ENCODE measurements around the gene APOO. TPM values are rescaled to one million over a fixed set of nuclear protein-coding genes. Genes with fewer than 3 reads are reported as not detected.

APOO gene
- total RNA-seq, 1 donor, result 7.2 TPM

GRCh38 chrX:23826653-23827052, 81.1 kb downstream of the APOO start:
- H3K36me3 ChIP-seq (ENCODE audit: insufficient read depth, low read length), result no peaks in the 10 kb centered on the region
- no peak overlapping the region for H3K27ac ChIP-seq (ENCODE audit: low read depth, low read length)
- H3K79me2 ChIP-seq (ENCODE audit: insufficient read depth, low read length), result no peaks in the 10 kb centered on the region
- no peak for DNase-seq (ENCODE audit: insufficient read length, low spot score, missing footprints)
- no peaks in the 10 kb centered on the region for H4K20me1 ChIP-seq (ENCODE audit: insufficient read depth, low read length)
- H3K4me2 ChIP-seq (ENCODE audit: insufficient read depth, low read length), result no peak overlapping the region
- TF ChIP-seq CTCF (IDR thresholded peaks at IDR 0.05; ENCODE audit: extremely low read depth, low read depth, low read length), result no peak
- H3K4me1 ChIP-seq (ENCODE audit: insufficient read depth, low read length), result no peaks in the 10 kb centered on the region
- H3K9me3 ChIP-seq (ENCODE audit: low read depth, low read length), result no peaks in the 10 kb centered on the region
- no peaks in the 10 kb centered on the region for H3K27me3 ChIP-seq (ENCODE audit: insufficient read depth, low read length)
- H3K4me3 ChIP-seq (ENCODE audit: insufficient read depth, low read length), result no peak overlapping the region
- H2AFZ ChIP-seq (ENCODE audit: low read length), result no peak overlapping the region

- Histone ChIP-seq H3K79me2 (ENCODE audit: insufficient read depth, low read length) (no peaks in the 10 kb centered on the region), H3K36me3 (ENCODE audit: insufficient read depth, low read length) (no peaks in the 10 kb centered on the region), H3K27ac (ENCODE audit: low read depth, low read length) (no peak overlapping the region), H3K4me2 (ENCODE audit: insufficient read depth, low read length) (no peak overlapping the region), H3K9me3 (ENCODE audit: low read depth, low read length) (no peaks in the 10 kb centered on the region), H3K27me3 (ENCODE audit: insufficient read depth, low read length) (no peaks in the 10 kb centered on the region), H3K4me1 (ENCODE audit: insufficient read depth, low read length) (no peaks in the 10 kb centered on the region), H3K4me3 (ENCODE audit: insufficient read depth, low read length) (no peak overlapping the region), H4K20me1 (ENCODE audit: insufficient read depth, low read length) (no peaks in the 10 kb centered on the region), H2AFZ (ENCODE audit: low read length) (no peak overlapping the region)
- no peak for TF ChIP-seq CTCF (IDR thresholded peaks at IDR 0.05; ENCODE audit: extremely low read depth, low read depth, low read length)
- no peak for DNase-seq (ENCODE audit: insufficient read length, low spot score, missing footprints)
Observed at GRCh38 chrX:23826216-23826615, 81.5 kb downstream of the APOO start.

GRCh38 chrX:23825675-23826074, 82.1 kb downstream of the APOO start:
- H3K27me3 ChIP-seq (ENCODE audit: insufficient read depth, low read length), result no peaks in the 10 kb centered on the region
- no peaks in the 10 kb centered on the region for H3K9me3 ChIP-seq (ENCODE audit: low read depth, low read length)
- H3K27ac ChIP-seq (ENCODE audit: low read depth, low read length), result no peak overlapping the region
- H3K79me2 ChIP-seq (ENCODE audit: insufficient read depth, low read length), result no peaks in the 10 kb centered on the region
- no peak overlapping the region for H2AFZ ChIP-seq (ENCODE audit: low read length)
- no peaks in the 10 kb centered on the region for H4K20me1 ChIP-seq (ENCODE audit: insufficient read depth, low read length)
- H3K4me1 ChIP-seq (ENCODE audit: insufficient read depth, low read length), result no peaks in the 10 kb centered on the region
- no peak for TF ChIP-seq CTCF (IDR thresholded peaks at IDR 0.05; ENCODE audit: extremely low read depth, low read depth, low read length)
- no peak overlapping the region for H3K4me2 ChIP-seq (ENCODE audit: insufficient read depth, low read length)
- H3K36me3 ChIP-seq (ENCODE audit: insufficient read depth, low read length), result no peaks in the 10 kb centered on the region
- no peak for DNase-seq (ENCODE audit: insufficient read length, low spot score, missing footprints)
- no peak overlapping the region for H3K4me3 ChIP-seq (ENCODE audit: insufficient read depth, low read length)

GRCh38 chrX:23822841-23823240, 84.9 kb downstream of the APOO start:
- H2AFZ ChIP-seq (ENCODE audit: low read length), result peak overlapping the region; percentile 51
- H3K4me2 ChIP-seq (ENCODE audit: insufficient read depth, low read length), result no peak overlapping the region
- peak overlapping the region; percentile 53 for H3K27ac ChIP-seq (ENCODE audit: low read depth, low read length)
- H4K20me1 ChIP-seq (ENCODE audit: insufficient read depth, low read length), result no peaks in the 10 kb centered on the region
- H3K4me3 ChIP-seq (ENCODE audit: insufficient read depth, low read length), result no peak overlapping the region
- no peak for DNase-seq (ENCODE audit: insufficient read length, low spot score, missing footprints)
- no peaks in the 10 kb centered on the region for H3K4me1 ChIP-seq (ENCODE audit: insufficient read depth, low read length)
- H3K79me2 ChIP-seq (ENCODE audit: insufficient read depth, low read length), result no peaks in the 10 kb centered on the region
- H3K27me3 ChIP-seq (ENCODE audit: insufficient read depth, low read length), result no peaks in the 10 kb centered on the region
- no peak for TF ChIP-seq CTCF (IDR thresholded peaks at IDR 0.05; ENCODE audit: extremely low read depth, low read depth, low read length)
- no peaks in the 10 kb centered on the region for H3K36me3 ChIP-seq (ENCODE audit: insufficient read depth, low read length)
- no peaks in the 10 kb centered on the region for H3K9me3 ChIP-seq (ENCODE audit: low read depth, low read length)
